Heart left ventricle (tissue), 16 donors: Measurements from ENCODE around the gene OGFR. TPM values are rescaled to one million over a fixed set of nuclear protein-coding genes. Genes with fewer than 3 reads are reported as not detected.
A peak's percentile ranks its signal among the peaks of the same experiment; 100 is the strongest.

Experiments used
- ATAC-seq, 4 donors: fragments of 200-7000 bp; cut with Tn5 transposase; one replicate each; pipeline ENCODE4 v1.9.1; 2020 to 2022; ENCODE audit warnings: moderate library complexity in 4 of 4, mild to moderate bottlenecking in 3 of 4, moderate number of reproducible peaks in 1 of 4
- DNase-seq, 5 donors: peaks; one replicate each; pipeline ENCODE4 v3.0.0-alpha.2; 2020
- H3K27ac ChIP-seq, 12 donors: fragments of 200-600 bp; sonication (generic) in 4 of 12; one replicate each; pipeline versions ENCODE4 v1.5.0 to v1.8.0; 2016 to 2022; ENCODE audit warnings: mild to moderate bottlenecking in 2 of 12
- H3K27me3 ChIP-seq, 9 donors: fragments of 200-600 bp; sonication (generic) in 2 of 9; one replicate each; pipeline versions ENCODE4 v1.5.1 to v1.8.0; 2016 to 2022; ENCODE audit warnings: mild to moderate bottlenecking in 3 of 9
- H3K36me3 ChIP-seq, 9 donors: fragments of 200-600 bp; sonication (generic) in 2 of 9; one replicate each; pipeline versions ENCODE4 v1.5.0 to v1.8.0; 2018 to 2022; ENCODE audit warnings: mild to moderate bottlenecking in 2 of 9
- H3K4me1 ChIP-seq, 12 donors: fragments of 200-600 bp; sonication (generic) in 4 of 12; one replicate each; pipeline versions ENCODE4 v1.5.0 to v1.8.0; 2016 to 2022; ENCODE audit warnings: mild to moderate bottlenecking in 3 of 12
- H3K4me3 ChIP-seq, 12 donors: fragments of 200-600 bp; sonication (generic) in 4 of 12; one replicate each; pipeline versions ENCODE4 v1.5.0 to v1.8.0; 2017 to 2022; ENCODE audit warnings: mild to moderate bottlenecking in 9 of 12, moderate library complexity in 4 of 12
- H3K9me3 ChIP-seq, 12 donors: fragments of 200-600 bp; sonication (generic) in 4 of 12; one replicate each; pipeline versions ENCODE4 v1.5.0 to v1.8.0; 2016 to 2022; ENCODE audit warnings: mild to moderate bottlenecking in 1 of 12
- POLR2A ChIP-seq, 2 donors: fragments of 450-650 bp; IDR thresholded peaks; one replicate each; pipeline ENCODE4 v1.6.1; 2017; ENCODE audit warnings: antibody characterized with exemption in 2 of 2, mild to moderate bottlenecking in 2 of 2, moderate library complexity in 2 of 2
- WGBS, 4 donors: extraction: QIAGEN DNeasy Blood & Tissue Kit in 2 of 4; methylation state at CpG; one replicate each; pipeline versions ENCODE4 v1.1.5 to v1.1.7; 2013 to 2018; 5-methylcytosine and 5-hydroxymethylcytosine counted together
- intact Hi-C, 10 donors: fragments of 100-400 bp; cut with DNase I; formaldehyde crosslinking; loops; one replicate each; pipeline versions ENCODE4 v1.11.1 to v1.14.2; 2022
- polyA plus RNA-seq, 2 donors: library from polyadenylated mRNA; stranded (reverse); fragments of 200-250 nt; gene quantifications; one replicate each; pipeline ENCODE4 v1.2.3, GENCODE V29; 2013
- total RNA-seq, 9 donors: library from RNA; depleted of rRNA in 2 of 9; stranded (reverse); fragments of >200 nt in 2 of 9; fragmentation: NEBNext Ultra II Directional in 3 of 9; extraction: Animal tissue kit (Norgen Biotek cat#: 25700) in 3 of 9; gene quantifications; one replicate each; pipeline versions ENCODE4 v1.1.0 to v1.2.4, GENCODE V29; 2016 to 2023
- TF ChIP-seq, protein P1 (sequence below), 12 donors: fragments of 200-600 bp; sonication (generic) in 4 of 12; IDR thresholded peaks; one replicate each; pipeline versions ENCODE4 v1.5.0 to v1.8.0; 2018 to 2022; ENCODE audit warnings: antibody characterized with exemption in 12 of 12, mild to moderate bottlenecking in 5 of 12
- donor health status: ischemic (EF 13 %, LVEDD 7.1; RV severe dilation, severe dysfunction).
- donor health status: healthy with polysubstance abuse.
- donor health status: DM: no; HTN: yes; CAD: no.
- donor health status: DM: no; HTN: no; CAD: no.
- donor health status: ischemic (EF 25% LVEDD 6.9; RV normal size, moderate dysfunction).
- donor health status: ischemic (EF 25% LVEDD 5.7; RV mildly dilated, moderate dysfunction).
- donor health status: healthy.
- donor health status: DM: yes; HTN: yes; CAD: no.
- donor health status: ischemic (EF 35%, LVEDD 5.7; RV mildly dilated, moderate dysfunction).
- donor health status: nonischemic (EF 11% LVEDD 7.7; RV severe dilation, severe dysfunction).
- donor health status: DM: yes; HTN: yes; CAD: no.
- donor health status: PGD.
- donor health status: ischemic (EF 29% LVEDD 5.4; RV normal size, mild dysfunction).
- donor health status: nonischemic (EF 23%, LVEDD 6.1; RV moderate dilation, normal function).

Gene OGFR
- total and polyA plus RNA-seq, 11 donors: 14.9 to 46.9 (median 21.2) TPM

DNA sequence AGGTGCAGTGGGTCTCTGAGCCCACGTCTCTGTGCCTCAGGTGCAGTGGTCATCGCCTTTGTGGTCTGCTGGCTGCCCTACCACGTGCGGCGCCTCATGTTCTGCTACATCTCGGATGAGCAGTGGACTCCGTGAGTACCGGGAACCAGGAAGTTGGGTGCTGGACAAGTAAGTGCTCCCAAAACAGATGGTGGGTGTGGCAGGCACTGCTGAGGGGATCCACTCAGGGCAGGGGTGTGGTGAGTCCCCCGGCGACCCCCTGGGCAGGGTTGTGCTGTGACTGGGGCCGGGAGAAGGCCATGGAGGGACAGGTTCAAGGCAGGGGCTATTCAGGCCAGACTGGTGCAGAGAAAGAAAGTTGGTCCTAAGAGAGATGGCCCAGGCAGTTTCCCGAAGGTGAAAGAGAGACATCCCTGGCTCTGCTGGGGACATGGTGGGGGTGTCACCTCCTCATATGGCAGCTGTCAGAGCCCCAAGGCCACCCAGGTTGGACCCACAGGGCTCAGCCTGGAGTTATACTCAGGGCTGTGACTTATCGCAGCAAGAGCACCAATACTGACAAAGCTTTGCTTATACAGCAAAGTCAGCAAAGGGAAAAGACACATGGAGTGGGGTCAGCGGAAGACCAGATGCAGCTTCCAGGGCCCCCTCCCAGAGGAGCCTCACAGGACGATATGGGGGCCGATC lies 46.3 kb upstream of the OGFR start:
- no peak for ATAC-seq
- Histone ChIP-seq H3K4me3 (no peak overlapping the region), H3K27ac (no peak overlapping the region), H3K4me1 (peaks cover 0 to 6% (median 0%) of the 10 kb centered on the region in 12 donors), H3K36me3 (no peaks in the 10 kb centered on the region), H3K27me3 (peaks cover 0 to 36% (median 3%) of the 10 kb centered on the region in 9 donors), H3K9me3 (peaks cover 0 to 8% (median 0%) of the 10 kb centered on the region in 12 donors)
- TF ChIP-seq POLR2A (IDR thresholded peaks at IDR 0.05): no peak
- TF ChIP-seq, protein P1, sequence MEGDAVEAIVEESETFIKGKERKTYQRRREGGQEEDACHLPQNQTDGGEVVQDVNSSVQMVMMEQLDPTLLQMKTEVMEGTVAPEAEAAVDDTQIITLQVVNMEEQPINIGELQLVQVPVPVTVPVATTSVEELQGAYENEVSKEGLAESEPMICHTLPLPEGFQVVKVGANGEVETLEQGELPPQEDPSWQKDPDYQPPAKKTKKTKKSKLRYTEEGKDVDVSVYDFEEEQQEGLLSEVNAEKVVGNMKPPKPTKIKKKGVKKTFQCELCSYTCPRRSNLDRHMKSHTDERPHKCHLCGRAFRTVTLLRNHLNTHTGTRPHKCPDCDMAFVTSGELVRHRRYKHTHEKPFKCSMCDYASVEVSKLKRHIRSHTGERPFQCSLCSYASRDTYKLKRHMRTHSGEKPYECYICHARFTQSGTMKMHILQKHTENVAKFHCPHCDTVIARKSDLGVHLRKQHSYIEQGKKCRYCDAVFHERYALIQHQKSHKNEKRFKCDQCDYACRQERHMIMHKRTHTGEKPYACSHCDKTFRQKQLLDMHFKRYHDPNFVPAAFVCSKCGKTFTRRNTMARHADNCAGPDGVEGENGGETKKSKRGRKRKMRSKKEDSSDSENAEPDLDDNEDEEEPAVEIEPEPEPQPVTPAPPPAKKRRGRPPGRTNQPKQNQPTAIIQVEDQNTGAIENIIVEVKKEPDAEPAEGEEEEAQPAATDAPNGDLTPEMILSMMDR (IDR thresholded peaks at IDR 0.05): no peak
- peak in 3 of 5 donors; percentile 9 to 46 (median 13) for DNase-seq
- 74 to 82% (median 80%) methylated on average over 12 to 16 of the region's 16 CpGs for WGBS, 4 donors
- intact Hi-C loops: no loop called here

DNA sequence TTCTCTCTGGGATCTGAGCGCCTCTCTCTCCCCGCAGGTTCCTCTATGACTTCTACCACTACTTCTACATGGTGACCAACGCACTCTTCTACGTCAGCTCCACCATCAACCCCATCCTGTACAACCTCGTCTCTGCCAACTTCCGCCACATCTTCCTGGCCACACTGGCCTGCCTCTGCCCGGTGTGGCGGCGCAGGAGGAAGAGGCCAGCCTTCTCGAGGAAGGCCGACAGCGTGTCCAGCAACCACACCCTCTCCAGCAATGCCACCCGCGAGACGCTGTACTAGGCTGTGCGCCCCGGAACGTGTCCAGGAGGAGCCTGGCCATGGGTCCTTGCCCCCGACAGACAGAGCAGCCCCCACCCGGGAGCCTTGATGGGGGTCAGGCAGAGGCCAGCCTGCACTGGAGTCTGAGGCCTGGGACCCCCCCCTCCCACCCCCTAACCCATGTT lies 44.6 kb upstream of the OGFR start:
- Histone ChIP-seq H3K27ac (no peak overlapping the region), H3K36me3 (no peaks in the 10 kb centered on the region), H3K4me3 (no peak overlapping the region), H3K9me3 (peaks cover 0 to 8% (median 0%) of the 10 kb centered on the region in 12 donors), H3K27me3 (peaks cover 0 to 39% (median 4%) of the 10 kb centered on the region in 9 donors), H3K4me1 (peaks cover 0 to 6% (median 0%) of the 10 kb centered on the region in 12 donors)
- TF ChIP-seq POLR2A (IDR thresholded peaks at IDR 0.05): no peak
- TF ChIP-seq, protein P1 (IDR thresholded peaks at IDR 0.05): no peak
- ATAC-seq (no peak), DNase-seq (peak in 3 of 5 donors; percentile 8 to 50 (median 27))
- whole genome bisulfite sequencing, 4 donors: 85 to 92% (median 88%) methylated on average over 16 to 20 of the region's 20 CpGs
- intact Hi-C loops: no loop called here

DNA sequence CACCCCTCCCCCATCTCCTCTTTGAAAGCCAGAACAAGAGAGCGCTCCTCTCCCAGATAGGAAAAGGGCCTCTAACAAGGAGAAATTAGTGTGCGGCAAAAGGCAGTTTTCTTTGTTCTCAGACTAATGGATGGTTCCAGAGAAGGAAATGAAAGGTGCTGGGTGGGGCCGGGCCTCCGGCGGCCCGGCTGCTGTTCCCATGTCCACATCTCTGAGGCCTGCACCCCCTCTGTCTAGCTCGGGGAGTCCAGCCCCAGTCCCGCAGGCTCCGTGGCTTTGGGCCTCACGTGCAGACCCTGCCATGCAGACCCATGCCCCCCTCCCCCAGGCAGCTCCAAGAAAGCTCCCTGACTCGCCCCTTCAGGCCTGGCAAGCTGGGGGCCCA lies 44.2 kb upstream of the OGFR start:
- Histone ChIP-seq H3K4me1 (peaks cover 0 to 6% (median 0%) of the 10 kb centered on the region in 12 donors), H3K36me3 (no peaks in the 10 kb centered on the region), H3K27ac (peak overlapping the region in 1 of 12 donors; percentile 58), H3K27me3 (peaks cover 0 to 44% (median 5%) of the 10 kb centered on the region in 9 donors), H3K4me3 (no peak overlapping the region), H3K9me3 (peaks cover 0 to 8% (median 0%) of the 10 kb centered on the region in 12 donors)
- WGBS, 4 donors: 48 to 73% (median 61%) methylated on average over 6 to 11 of the region's 11 CpGs
- intact Hi-C loops: no loop called here
- ATAC-seq (no peak), DNase-seq (peak in 1 of 5 donors; percentile 10)
- TF ChIP-seq POLR2A (IDR thresholded peaks at IDR 0.05): no peak
- TF ChIP-seq, protein P1 (IDR thresholded peaks at IDR 0.05): no peak

DNA sequence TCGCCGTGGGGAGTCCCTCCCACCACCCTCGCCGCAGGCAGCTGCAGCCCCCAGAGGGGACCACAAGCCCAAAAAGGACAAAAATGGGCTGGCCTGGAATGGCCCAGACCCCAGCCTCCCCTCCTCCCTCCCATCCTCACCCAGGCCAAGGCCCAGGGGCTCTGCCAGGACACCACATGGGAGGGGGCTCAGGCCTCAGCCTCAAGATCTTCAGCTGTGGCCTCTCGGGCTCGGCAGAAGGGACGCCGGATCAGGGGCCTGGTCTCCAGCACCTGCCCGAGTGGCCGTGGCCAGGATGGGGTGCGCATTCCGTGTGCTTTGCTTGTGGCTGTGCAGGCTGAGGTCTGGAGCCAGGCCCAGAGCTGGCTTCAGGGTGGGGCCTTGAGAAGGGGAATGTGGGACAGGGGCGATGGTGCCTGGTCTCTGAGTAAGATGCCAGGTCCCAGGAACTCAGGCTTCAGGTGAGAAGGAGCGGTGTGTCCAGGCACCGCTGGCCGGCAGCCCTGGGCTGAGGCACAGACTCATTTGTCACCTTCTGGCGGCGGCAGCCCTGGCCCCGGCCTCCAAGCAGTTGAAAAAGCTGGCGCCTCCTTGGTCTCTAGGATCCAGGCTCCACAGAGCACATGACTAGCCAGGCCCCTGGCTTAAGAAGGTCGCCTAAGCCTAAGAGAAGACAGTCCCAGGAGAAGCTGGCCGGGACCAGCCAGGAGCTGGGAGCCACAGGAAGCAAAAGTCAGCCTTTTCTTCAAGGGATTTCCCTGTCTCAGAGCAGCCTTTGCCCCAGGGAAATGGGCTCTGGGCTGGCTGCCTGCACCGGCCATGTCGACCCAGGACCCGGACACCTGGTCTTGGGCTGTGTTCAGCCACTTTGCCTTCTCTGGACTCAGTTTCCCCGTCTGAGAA lies 43.5 kb upstream of the OGFR start:
- DNase-seq (peak in 3 of 5 donors; percentile 18 to 56 (median 33)), ATAC-seq (no peak)
- peak overlapping the region in 1 of 12 donors; percentile 58 for H3K27ac ChIP-seq
- H3K36me3 ChIP-seq: no peaks in the 10 kb centered on the region
- peaks cover 0 to 6% (median 0%) of the 10 kb centered on the region in 12 donors for H3K4me1 ChIP-seq
- 78 to 80% (median 78%) methylated on average over 19 to 26 of the region's 26 CpGs for WGBS, 4 donors
- no peak overlapping the region for H3K4me3 ChIP-seq
- peaks cover 0 to 8% (median 0%) of the 10 kb centered on the region in 12 donors for H3K9me3 ChIP-seq
- intact Hi-C loops: no loop called here
- peaks cover 0 to 50% (median 8%) of the 10 kb centered on the region in 9 donors for H3K27me3 ChIP-seq
- no peak for TF ChIP-seq POLR2A (IDR thresholded peaks at IDR 0.05)
- TF ChIP-seq, protein P1 (IDR thresholded peaks at IDR 0.05): no peak
